Measurements from ENCODE around the gene NAT9. TPM values are rescaled to one million over a fixed set of nuclear protein-coding genes. Genes with fewer than 3 reads are reported as not detected.

Gene NAT9
- total RNA-seq, 1 experiment from 2014 or later, result 64.8 TPM

DNA sequence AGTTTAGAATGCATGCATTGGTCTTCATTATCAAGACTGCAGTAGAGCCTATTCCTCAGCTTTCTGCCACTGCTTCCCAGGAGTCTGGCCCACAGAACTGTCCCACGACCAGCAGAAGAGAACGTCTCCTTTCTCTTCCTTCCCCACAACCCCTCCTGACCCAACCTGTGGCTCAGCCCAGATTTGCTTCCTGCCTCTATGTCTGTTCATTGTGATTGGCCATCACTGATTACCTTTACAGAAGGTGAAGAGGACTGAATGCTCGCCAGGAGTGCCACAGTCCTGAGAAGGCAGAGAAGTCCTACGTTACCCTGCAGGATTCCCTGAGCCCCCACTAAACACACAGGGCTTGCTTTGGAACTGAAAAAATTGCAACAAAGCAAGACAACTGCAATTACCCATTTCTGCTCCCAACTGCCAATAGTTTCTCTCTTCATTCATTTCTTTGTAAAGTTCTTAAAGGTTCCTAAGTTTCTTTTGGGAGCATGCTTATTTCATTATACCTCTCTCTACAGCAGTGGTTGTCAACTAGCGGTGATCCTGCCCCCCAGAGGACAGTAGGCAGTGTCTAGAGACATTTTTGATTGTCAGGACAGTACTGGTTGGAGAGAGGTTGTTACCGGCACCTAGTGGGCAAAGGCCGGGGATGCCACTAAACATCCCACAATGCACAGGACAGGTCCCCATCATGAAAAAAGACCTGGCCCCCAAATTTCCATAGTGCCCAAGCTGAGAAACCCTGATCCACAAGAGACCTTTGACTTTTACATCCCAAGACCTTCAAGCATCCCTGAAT lies 4.5 kb upstream of the NAT9 start:
- H3K36me3 Mint-ChIP-seq (ENCODE audit: insufficient read depth, unreplicated experiment), result no peaks in the 10 kb centered on the region
- intact Hi-C loops (cut with micrococcal nuclease), result no loop called here
- TF ChIP-seq, protein P1, sequence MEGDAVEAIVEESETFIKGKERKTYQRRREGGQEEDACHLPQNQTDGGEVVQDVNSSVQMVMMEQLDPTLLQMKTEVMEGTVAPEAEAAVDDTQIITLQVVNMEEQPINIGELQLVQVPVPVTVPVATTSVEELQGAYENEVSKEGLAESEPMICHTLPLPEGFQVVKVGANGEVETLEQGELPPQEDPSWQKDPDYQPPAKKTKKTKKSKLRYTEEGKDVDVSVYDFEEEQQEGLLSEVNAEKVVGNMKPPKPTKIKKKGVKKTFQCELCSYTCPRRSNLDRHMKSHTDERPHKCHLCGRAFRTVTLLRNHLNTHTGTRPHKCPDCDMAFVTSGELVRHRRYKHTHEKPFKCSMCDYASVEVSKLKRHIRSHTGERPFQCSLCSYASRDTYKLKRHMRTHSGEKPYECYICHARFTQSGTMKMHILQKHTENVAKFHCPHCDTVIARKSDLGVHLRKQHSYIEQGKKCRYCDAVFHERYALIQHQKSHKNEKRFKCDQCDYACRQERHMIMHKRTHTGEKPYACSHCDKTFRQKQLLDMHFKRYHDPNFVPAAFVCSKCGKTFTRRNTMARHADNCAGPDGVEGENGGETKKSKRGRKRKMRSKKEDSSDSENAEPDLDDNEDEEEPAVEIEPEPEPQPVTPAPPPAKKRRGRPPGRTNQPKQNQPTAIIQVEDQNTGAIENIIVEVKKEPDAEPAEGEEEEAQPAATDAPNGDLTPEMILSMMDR (IDR thresholded peaks at IDR 0.05; ENCODE audit: unreplicated experiment), result peak; percentile 24
- H3K4me3 Mint-ChIP-seq (ENCODE audit: unreplicated experiment), result no peak overlapping the region
- CTCF ChIA-PET, result interaction anchor here (1.0 to 2.5 kb wide), 4 partner anchors 10 to 11 kb away, joined by 3 to 9 read pairs (median 5); no protein-coding TSS in a partner anchor
- no TSS peak for BruUV-seq (replicated peaks)
- POLR2A ChIA-PET, result no interaction called here
- peaks cover 7% of the 10 kb centered on the region for H3K4me1 Mint-ChIP-seq (ENCODE audit: insufficient read depth, unreplicated experiment)
- H3K27ac Mint-ChIP-seq (ENCODE audit: low read depth, unreplicated experiment), result no peak overlapping the region
- no peaks in the 10 kb centered on the region for H3K9me3 Mint-ChIP-seq (ENCODE audit: unreplicated experiment)
- DNase-seq (ENCODE audit: unreplicated experiment), result peak; percentile 57
- no peaks in the 10 kb centered on the region for H3K27me3 Mint-ChIP-seq (ENCODE audit: insufficient read depth, unreplicated experiment)

DNA sequence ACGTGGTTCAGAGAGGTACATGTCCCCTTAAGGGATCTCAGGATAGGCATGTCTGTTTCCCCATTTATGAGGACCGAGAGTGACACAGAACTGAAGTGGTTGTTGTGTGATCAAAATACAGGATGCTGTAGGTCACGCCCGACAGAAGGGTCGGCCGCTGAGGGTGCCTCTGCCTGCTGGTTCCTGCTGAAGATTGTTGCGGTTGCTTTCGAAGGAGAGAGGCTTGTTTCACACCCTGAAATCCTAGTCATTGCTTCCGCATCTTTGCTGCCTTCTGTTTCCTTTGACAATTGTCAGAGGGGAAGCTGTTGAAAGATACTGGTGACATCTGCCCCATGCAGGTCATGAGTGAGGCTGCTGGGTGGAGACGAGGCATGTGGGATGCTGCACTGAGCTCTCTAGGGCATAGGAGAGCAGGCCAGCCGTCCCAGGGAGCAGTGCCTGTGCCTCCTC lies 3.8 kb upstream of the NAT9 start:
- ChIA-PET CTCF (interaction anchor here (1.0 to 1.6 kb wide), 2 partner anchors 9 to 12 kb away, joined by 3 to 4 read pairs; no protein-coding TSS in a partner anchor), POLR2A (no interaction called here)
- TF ChIP-seq, protein P1 (IDR thresholded peaks at IDR 0.05; ENCODE audit: unreplicated experiment), result no peak
- no peaks in the 10 kb centered on the region for H3K9me3 Mint-ChIP-seq (ENCODE audit: unreplicated experiment)
- no peak overlapping the region for H3K27ac Mint-ChIP-seq (ENCODE audit: low read depth, unreplicated experiment)
- no peak for DNase-seq (ENCODE audit: unreplicated experiment)
- H3K36me3 Mint-ChIP-seq (ENCODE audit: insufficient read depth, unreplicated experiment), result no peaks in the 10 kb centered on the region
- H3K4me1 Mint-ChIP-seq (ENCODE audit: insufficient read depth, unreplicated experiment), result peaks cover 11% of the 10 kb centered on the region
- H3K4me3 Mint-ChIP-seq (ENCODE audit: unreplicated experiment), result no peak overlapping the region
- intact Hi-C loops (cut with micrococcal nuclease), result no loop called here
- no TSS peak for BruUV-seq (replicated peaks)
- H3K27me3 Mint-ChIP-seq (ENCODE audit: insufficient read depth, unreplicated experiment), result no peaks in the 10 kb centered on the region

DNA sequence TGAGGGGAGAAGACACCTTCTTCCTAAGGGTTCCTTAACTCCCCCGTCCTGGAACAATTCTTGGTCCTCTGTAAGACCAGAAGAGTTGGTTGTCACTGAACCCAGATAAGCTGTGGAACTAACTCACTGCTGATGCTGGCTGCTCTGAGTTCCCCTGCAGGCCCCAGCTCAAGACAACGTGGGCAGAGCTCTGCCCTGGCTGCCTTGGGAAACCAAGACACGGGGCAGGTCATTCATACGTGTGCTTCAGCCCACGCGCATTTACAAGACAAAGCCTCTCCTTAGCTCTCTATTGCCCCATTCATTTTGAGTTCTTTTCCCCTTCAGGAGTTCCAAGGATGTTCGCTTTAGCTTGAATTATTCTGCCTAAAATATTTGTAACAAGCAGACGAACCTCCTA lies 3.4 kb upstream of the NAT9 start:
- no TSS peak for BruUV-seq (replicated peaks)
- no peaks in the 10 kb centered on the region for H3K36me3 Mint-ChIP-seq (ENCODE audit: insufficient read depth, unreplicated experiment)
- no peak overlapping the region for H3K27ac Mint-ChIP-seq (ENCODE audit: low read depth, unreplicated experiment)
- no peaks in the 10 kb centered on the region for H3K9me3 Mint-ChIP-seq (ENCODE audit: unreplicated experiment)
- H3K27me3 Mint-ChIP-seq (ENCODE audit: insufficient read depth, unreplicated experiment), result no peaks in the 10 kb centered on the region
- no peak overlapping the region for H3K4me3 Mint-ChIP-seq (ENCODE audit: unreplicated experiment)
- CTCF ChIA-PET, result interaction anchor here (1.0 to 1.6 kb wide), 2 partner anchors 9 to 12 kb away, joined by 3 to 4 read pairs; no protein-coding TSS in a partner anchor
- no peak for DNase-seq (ENCODE audit: unreplicated experiment)
- intact Hi-C loops (cut with micrococcal nuclease), result no loop called here
- peaks cover 11% of the 10 kb centered on the region for H3K4me1 Mint-ChIP-seq (ENCODE audit: insufficient read depth, unreplicated experiment)
- TF ChIP-seq, protein P1 (IDR thresholded peaks at IDR 0.05; ENCODE audit: unreplicated experiment), result no peak
- POLR2A ChIA-PET, result no interaction called here

DNA sequence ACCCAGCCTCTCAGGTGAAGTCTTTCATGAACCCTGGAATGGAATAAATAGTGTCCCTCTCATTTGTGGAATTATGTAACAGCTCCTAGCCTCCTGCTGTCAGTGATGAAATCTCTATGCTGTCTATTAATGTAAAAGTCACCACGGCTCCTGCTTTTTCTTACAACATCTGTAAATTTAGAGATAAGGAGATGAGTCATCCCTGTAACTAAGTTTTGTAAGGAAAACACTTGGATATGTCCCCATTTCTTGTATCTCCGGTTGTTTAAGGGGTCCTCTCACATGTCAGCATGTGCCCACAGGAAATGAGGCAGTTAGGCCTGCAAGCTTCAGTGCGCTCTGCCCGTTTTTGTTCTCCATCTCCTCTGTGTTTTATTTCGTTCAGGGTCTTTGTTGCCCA lies 2.8 kb upstream of the NAT9 start:
- Mint-ChIP-seq H3K4me3 (ENCODE audit: unreplicated experiment) (no peak overlapping the region), H3K27ac (ENCODE audit: low read depth, unreplicated experiment) (no peak overlapping the region), H3K36me3 (ENCODE audit: insufficient read depth, unreplicated experiment) (no peaks in the 10 kb centered on the region), H3K27me3 (ENCODE audit: insufficient read depth, unreplicated experiment) (no peaks in the 10 kb centered on the region), H3K9me3 (ENCODE audit: unreplicated experiment) (no peaks in the 10 kb centered on the region), H3K4me1 (ENCODE audit: insufficient read depth, unreplicated experiment) (peaks cover 13% of the 10 kb centered on the region)
- DNase-seq (ENCODE audit: unreplicated experiment), result no peak
- intact Hi-C loops (cut with micrococcal nuclease), result no loop called here
- TF ChIP-seq, protein P1 (IDR thresholded peaks at IDR 0.05; ENCODE audit: unreplicated experiment), result no peak
- ChIA-PET CTCF (interaction anchor here (0.8 to 1.6 kb wide), 2 partner anchors 12 to 13 kb away, joined by 3 to 13 read pairs; no protein-coding TSS in a partner anchor), POLR2A (no interaction called here)
- no TSS peak for BruUV-seq (replicated peaks)
